IPS-18a (cell line): ENCODE data around the gene LAMA2.

Experiments used
- H3K27ac ChIP-seq: one replicate; pipeline ENCODE4 v1.5.1; 2013; ENCODE audit warnings: low read length
- H3K27me3 ChIP-seq: one replicate; pipeline ENCODE4 v1.6.1; 2013; ENCODE audit warnings: mild to moderate bottlenecking, low read length; ENCODE audit not compliant: control insufficient read depth, insufficient read depth
- H3K36me3 ChIP-seq: one replicate; pipeline ENCODE4 v1.6.1; 2013; ENCODE audit warnings: low read depth, low read length; ENCODE audit not compliant: control insufficient read depth
- H3K4me1 ChIP-seq: one replicate; pipeline ENCODE4 v1.6.1; 2013; ENCODE audit warnings: low read depth, low read length; ENCODE audit not compliant: control insufficient read depth
- H3K4me3 ChIP-seq: one replicate; pipeline ENCODE4 v1.5.1; 2013; ENCODE audit warnings: low read length
- H3K9ac ChIP-seq: one replicate; pipeline ENCODE4 v1.6.1; 2013; ENCODE audit warnings: mild to moderate bottlenecking, low read length, moderate library complexity
- H3K9me3 ChIP-seq: one replicate; pipeline ENCODE4 v1.6.1; 2013; ENCODE audit warnings: low read depth, low read length; ENCODE audit not compliant: control insufficient read depth

LAMA2 gene

DNA sequence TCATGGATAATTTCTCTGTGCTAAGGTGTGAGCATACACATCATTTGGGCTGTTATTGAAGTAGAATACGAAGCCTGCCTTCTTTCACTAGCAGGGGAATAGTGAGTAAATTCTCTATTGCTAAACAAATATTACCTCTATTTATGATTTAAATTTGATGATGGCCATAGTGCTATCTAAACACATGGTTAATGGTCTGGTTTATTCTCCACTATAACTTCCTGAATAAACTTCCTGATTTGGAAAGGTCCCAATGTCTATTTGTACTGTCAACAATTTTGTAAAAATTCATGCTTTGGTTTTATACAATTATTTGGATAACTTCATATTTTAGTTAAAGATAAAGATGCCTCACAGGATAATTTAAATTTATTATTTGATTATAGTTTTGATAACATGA, 426.2 kb downstream of the LAMA2 start:
- Histone ChIP-seq H3K9me3 (no peaks in the 10 kb centered on the region), H3K27me3 (no peaks in the 10 kb centered on the region), H3K4me3 (no peak overlapping the region), H3K4me1 (no peaks in the 10 kb centered on the region), H3K27ac (no peak overlapping the region), H3K36me3 (no peaks in the 10 kb centered on the region), H3K9ac (no peak overlapping the region)

DNA sequence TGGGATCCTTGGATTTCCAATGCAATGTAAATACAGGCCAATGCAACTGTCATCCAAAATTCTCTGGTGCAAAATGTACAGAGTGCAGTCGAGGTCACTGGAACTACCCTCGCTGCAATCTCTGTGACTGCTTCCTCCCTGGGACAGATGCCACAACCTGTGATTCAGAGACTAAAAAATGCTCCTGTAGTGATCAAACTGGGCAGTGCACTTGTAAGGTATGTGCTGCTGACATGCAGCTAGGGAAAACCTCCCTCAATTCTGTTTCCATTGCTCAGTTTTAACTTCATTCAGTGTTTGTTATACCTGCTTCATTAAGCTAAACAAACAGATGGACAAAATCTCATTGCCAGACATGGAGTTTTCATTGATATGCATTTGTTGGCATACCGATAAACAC, 429.9 kb downstream of the LAMA2 start:
- Histone ChIP-seq H3K27ac (no peak overlapping the region), H3K4me3 (no peak overlapping the region)

DNA sequence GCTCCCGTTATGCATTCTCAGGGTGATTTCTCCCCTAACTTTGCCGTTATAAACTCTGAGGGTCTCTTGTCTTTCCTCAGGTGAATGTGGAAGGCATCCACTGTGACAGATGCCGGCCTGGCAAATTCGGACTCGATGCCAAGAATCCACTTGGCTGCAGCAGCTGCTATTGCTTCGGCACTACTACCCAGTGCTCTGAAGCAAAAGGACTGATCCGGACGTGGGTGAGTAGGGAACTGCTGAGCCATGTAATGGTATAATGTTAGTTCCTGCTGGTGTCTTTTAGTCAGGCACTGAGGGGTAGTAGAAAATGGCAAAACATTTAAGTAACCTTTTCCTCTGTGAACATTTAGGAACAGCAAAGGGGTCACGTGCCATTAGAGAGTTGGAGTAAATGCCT, 431.6 kb downstream of the LAMA2 start:
- Histone ChIP-seq H3K4me1 (peaks cover 21% of the 10 kb centered on the region), H3K27ac (no peak overlapping the region), H3K9ac (no peak overlapping the region), H3K9me3 (no peaks in the 10 kb centered on the region), H3K27me3 (no peaks in the 10 kb centered on the region), H3K36me3 (no peaks in the 10 kb centered on the region), H3K4me3 (no peak overlapping the region)

More for the DNA sequence above, 429.9 kb downstream of the LAMA2 start:
- H3K36me3 ChIP-seq: no peaks in the 10 kb centered on the region
- no peaks in the 10 kb centered on the region for H3K9me3 ChIP-seq
- H3K27me3 ChIP-seq: no peaks in the 10 kb centered on the region
- no peak overlapping the region for H3K9ac ChIP-seq
- H3K4me1 ChIP-seq: peaks cover 5% of the 10 kb centered on the region

DNA sequence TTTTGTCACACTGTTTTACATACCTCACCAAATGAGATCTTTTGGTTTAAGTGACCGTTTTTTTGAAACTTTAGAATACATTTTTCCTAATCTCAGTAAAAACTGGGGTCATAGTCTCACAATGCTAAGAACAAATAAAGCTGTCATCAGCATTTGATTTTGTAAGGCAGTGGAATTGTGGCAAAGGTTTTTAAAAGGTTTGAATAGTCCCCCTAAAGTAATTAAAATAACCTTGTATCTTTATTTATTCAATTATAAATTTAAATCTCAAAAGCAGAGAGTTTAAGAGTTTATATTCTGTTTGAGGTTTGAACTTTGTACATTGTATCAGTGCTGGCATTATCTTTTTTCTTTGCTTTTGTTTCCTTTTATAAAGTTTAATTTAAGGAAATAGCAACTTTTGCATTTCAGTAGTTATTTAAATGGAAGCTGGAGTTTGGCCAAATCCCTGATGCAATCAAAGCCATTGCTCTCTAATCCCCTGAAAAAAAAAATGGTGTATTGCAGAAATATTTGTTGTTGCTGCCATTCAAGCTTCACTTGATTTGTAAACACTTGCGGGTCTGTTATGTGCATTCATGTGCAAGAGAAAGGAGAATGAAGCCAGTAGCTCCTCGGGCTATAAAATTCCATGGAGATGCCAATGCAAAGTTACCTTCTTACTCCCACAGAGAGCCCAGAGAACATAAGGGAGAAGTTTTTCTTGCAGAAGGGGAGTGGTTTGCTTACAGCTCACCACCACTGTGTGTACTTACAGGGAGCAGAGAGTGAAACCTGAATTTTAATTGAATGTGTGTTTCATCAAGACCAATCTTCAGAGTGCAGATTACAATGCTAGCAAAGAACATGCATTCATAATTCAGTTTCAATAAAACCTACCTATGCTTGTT, 435.2 kb downstream of the LAMA2 start:
- H3K36me3 ChIP-seq: no peaks in the 10 kb centered on the region
- peaks cover 34% of the 10 kb centered on the region for H3K4me1 ChIP-seq
- peak overlapping the region; percentile 37 for H3K4me3 ChIP-seq
- H3K9me3 ChIP-seq: no peaks in the 10 kb centered on the region
- peak overlapping the region; percentile 63 for H3K9ac ChIP-seq
- no peaks in the 10 kb centered on the region for H3K27me3 ChIP-seq
- peak overlapping the region; percentile 33 for H3K27ac ChIP-seq

DNA sequence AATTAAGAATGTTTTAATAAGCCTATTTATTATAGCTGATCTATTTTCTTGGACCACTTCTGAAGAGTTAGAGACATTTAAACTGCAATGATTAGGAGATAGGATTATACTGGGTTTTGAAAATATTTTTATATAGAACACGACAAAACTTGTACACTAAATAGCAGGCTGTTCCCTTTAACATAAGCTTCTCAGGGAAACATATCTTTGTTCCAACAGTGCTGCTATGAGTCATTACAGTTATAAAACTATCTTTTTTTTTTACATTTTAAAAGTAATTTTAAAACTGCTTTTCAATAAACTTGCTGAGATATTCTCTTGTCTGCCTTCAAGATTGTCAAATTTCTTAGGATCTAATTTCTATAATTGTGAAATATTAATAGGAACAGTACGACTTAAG, 438.0 kb downstream of the LAMA2 start:
- H3K9me3 ChIP-seq: no peaks in the 10 kb centered on the region
- H3K27ac ChIP-seq: no peak overlapping the region
- H3K27me3 ChIP-seq: no peaks in the 10 kb centered on the region
- H3K9ac ChIP-seq: no peak overlapping the region
- peaks cover 34% of the 10 kb centered on the region for H3K4me1 ChIP-seq
- H3K4me3 ChIP-seq: no peak overlapping the region
- no peaks in the 10 kb centered on the region for H3K36me3 ChIP-seq

DNA sequence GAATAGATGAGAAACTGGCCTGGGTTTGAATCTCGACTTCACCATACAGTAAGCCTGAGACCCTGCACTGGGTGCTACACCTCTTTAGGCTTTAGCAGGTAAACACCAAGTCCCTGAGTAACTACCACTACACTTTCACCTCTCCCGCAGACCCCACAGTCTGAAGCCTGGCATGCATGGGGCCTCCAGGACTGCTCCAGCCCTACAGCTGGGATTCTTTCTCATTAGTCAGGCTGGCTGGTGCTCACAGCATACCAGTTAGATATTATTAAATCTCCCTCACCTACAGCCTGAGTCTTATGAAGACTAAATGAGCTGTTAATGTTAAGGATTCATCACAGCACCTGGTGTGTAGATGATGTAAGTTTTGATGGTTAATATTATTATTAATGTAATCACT, 438.4 kb downstream of the LAMA2 start:
- H3K4me1 ChIP-seq: peaks cover 34% of the 10 kb centered on the region
- H3K4me3 ChIP-seq: no peak overlapping the region
- H3K9ac ChIP-seq: no peak overlapping the region

DNA sequence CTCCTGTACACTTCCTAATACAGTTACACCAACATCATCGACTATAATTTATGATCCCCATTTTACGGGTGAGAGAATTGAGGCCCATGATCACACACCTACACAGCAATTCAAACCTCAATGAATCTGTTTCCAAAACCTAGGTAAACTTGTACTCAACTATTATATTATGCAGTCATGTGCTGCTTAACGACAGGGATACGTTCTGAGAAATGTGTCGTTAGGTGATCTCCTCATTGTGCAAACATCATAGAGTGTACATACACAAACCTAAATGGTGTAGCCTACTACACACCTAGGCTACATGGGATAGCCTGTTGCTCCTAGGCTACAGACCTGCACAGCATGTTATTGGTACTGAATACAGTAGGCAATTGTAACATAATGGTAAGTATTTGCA, 441.4 kb downstream of the LAMA2 start:
- Histone ChIP-seq H3K36me3 (no peaks in the 10 kb centered on the region), H3K27me3 (no peaks in the 10 kb centered on the region), H3K9me3 (no peaks in the 10 kb centered on the region), H3K4me1 (peaks cover 19% of the 10 kb centered on the region), H3K27ac (no peak overlapping the region), H3K4me3 (no peak overlapping the region), H3K9ac (no peak overlapping the region)

More for the DNA sequence above, 438.4 kb downstream of the LAMA2 start:
- no peak overlapping the region for H3K27ac ChIP-seq
- no peaks in the 10 kb centered on the region for H3K36me3 ChIP-seq
- H3K27me3 ChIP-seq: no peaks in the 10 kb centered on the region
- H3K9me3 ChIP-seq: no peaks in the 10 kb centered on the region

DNA sequence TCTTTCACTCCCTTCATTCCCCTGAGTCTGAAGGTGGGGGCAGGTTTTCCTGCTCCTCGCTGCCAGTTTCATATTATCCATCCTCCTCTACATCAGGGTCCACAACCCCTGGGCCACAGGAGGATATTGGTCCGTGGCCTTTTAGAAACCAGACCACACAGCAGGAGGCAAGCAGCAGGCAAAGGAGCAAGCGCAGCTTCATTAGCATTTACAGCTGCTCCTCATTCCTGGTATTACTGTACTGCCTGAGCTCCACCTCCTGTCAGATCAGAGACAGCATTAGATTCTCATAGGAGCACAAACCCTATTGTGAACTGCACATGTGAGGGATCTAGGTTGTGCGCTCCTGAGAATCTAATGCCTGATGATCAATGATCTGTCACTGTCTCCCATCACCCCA, 446.7 kb downstream of the LAMA2 start:
- Histone ChIP-seq H3K4me3 (no peak overlapping the region), H3K9ac (no peak overlapping the region), H3K9me3 (no peaks in the 10 kb centered on the region), H3K36me3 (no peaks in the 10 kb centered on the region), H3K27me3 (no peaks in the 10 kb centered on the region), H3K27ac (no peak overlapping the region), H3K4me1 (peaks cover 4% of the 10 kb centered on the region)

DNA sequence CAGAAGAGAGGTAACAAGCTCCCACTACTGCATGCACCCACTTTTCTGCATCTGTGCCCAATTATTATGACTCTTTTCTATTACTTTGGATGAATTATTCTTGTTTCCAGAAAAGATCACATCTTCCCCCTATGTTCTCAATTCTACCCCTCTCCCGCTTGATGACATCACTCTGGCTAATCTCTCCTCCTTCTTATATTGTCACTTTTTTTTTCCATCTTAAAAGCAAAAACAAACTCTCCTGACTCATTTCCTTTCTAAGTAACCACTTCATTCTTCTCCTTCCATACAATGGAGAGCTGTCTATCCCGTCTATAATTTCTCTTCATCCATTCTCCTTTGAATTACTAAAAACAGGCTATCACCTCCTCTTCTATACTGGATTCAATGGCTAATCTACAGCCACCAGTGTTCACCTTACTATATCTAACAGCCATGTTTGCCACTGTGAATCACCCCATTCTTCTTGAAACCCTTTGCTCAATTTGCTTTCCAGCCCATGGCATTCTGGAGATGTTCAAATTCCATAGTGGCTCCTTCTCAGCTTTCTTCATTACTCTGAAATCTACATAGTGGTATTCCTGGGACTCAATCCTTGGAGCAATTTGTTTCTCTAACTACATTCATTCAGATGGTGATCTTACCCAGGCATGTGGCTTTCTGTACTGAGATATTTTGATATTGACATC, 448.7 kb downstream of the LAMA2 start:
- no peaks in the 10 kb centered on the region for H3K36me3 ChIP-seq
- no peak overlapping the region for H3K9ac ChIP-seq
- H3K9me3 ChIP-seq: no peaks in the 10 kb centered on the region
- no peaks in the 10 kb centered on the region for H3K27me3 ChIP-seq
- peaks cover 4% of the 10 kb centered on the region for H3K4me1 ChIP-seq
- no peak overlapping the region for H3K4me3 ChIP-seq
- no peak overlapping the region for H3K27ac ChIP-seq

DNA sequence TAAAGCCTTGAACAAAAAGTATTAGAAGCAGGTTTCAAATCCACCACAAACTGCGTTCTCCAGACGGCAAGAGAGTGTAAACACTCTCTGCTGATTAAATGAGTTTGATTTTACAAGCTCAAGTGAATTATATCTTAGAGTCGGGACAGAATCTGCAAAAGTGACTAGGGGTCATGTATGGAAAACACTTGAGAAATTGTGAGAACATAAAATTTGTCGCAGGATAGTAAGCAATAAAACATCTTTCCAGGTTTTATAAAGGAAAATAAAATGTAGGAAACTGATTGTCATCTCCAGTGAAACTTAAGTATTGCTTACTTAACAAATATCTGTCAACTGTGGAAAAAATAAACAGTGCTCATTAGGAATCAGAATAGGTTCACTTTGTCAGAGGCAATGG, 452.9 kb downstream of the LAMA2 start:
- Histone ChIP-seq H3K4me3 (no peak overlapping the region), H3K27me3 (no peaks in the 10 kb centered on the region), H3K36me3 (no peaks in the 10 kb centered on the region), H3K9me3 (no peaks in the 10 kb centered on the region), H3K9ac (no peak overlapping the region), H3K27ac (no peak overlapping the region), H3K4me1 (peaks cover 15% of the 10 kb centered on the region)

DNA sequence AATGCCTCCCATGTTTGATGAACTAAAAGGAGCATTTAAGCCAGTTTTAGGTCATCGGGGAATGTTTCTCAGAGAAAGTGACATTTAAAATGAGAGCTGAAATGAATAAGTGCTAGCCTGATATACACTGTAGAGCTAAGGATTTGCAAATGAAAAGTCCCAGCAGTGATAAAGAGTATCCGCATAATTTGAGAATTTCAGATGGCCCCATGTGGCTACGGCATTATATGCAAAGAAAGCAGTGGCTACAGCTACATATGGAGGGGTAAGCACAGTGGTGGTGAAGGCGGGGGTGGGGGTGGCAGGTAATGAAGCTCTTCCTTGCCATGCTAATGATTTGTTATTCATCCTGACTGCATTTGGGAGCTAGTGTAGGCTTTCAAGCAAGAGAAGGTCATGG, 455.7 kb downstream of the LAMA2 start:
- H3K4me3 ChIP-seq: no peak overlapping the region
- H3K9me3 ChIP-seq: no peaks in the 10 kb centered on the region
- no peaks in the 10 kb centered on the region for H3K27me3 ChIP-seq
- H3K9ac ChIP-seq: no peak overlapping the region
- H3K27ac ChIP-seq: no peak overlapping the region
- peaks cover 15% of the 10 kb centered on the region for H3K4me1 ChIP-seq
- H3K36me3 ChIP-seq: no peaks in the 10 kb centered on the region

DNA sequence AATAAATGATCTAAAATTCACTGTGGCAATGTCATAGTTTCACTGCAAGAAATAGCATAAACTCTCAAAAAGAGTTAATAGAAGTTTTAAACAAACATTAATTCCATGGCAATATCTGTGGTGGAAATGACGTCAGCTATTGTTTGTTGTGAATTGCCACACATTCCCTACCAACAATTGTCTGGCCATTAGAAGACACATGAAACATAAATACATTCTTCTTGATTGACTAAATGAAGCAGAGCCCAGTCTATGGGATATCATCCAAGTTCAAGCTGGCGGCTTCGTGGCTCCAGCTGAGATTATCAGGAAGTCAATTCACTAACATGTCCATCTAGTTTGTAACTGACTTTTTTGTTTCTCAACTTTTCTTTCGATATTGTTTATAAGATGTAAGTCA, 458.0 kb downstream of the LAMA2 start:
- Histone ChIP-seq H3K9me3 (no peaks in the 10 kb centered on the region), H3K27me3 (no peaks in the 10 kb centered on the region), H3K4me1 (peaks cover 15% of the 10 kb centered on the region), H3K27ac (no peak overlapping the region), H3K36me3 (no peaks in the 10 kb centered on the region), H3K9ac (no peak overlapping the region), H3K4me3 (no peak overlapping the region)
